Measurements from ENCODE around the gene POU4F3. TPM values are rescaled to one million over a fixed set of nuclear protein-coding genes. Genes with fewer than 3 reads are reported as not detected.
A peak's percentile ranks its signal among the peaks of the same experiment; 100 is the strongest.

POU4F3 gene
- total RNA-seq, 1 donor from 2014 or later: 0.05 TPM

DNA sequence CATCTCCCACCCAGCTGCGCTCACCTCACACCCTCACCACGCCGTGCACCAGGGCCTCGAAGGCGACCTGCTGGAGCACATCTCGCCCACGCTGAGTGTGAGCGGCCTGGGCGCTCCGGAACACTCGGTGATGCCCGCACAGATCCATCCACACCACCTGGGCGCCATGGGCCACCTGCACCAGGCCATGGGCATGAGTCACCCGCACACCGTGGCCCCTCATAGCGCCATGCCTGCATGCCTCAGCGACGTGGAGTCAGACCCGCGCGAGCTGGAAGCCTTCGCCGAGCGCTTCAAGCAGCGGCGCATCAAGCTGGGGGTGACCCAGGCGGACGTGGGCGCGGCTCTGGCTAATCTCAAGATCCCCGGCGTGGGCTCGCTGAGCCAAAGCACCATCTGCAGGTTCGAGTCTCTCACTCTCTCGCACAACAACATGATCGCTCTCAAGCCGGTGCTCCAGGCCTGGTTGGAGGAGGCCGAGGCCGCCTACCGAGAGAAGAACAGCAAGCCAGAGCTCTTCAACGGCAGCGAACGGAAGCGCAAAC lies 1.1 kb downstream of the POU4F3 start:
- DNase-seq (ENCODE audit: low read depth): no peak

- peak; percentile 32 for DNase-seq (ENCODE audit: low read depth)
Measured at GRCh38 chr5:146340260-146341081, 1.8 kb downstream of the POU4F3 start.

GRCh38 chr5:146341854-146342253 lies 3.2 kb downstream of the POU4F3 start:
- no peak for DNase-seq (ENCODE audit: low read depth)

- DNase-seq (ENCODE audit: low read depth): no peak
Measured at GRCh38 chr5:146342519-146342881, 3.9 kb downstream of the POU4F3 start.

- no peak for DNase-seq (ENCODE audit: low read depth)
Measured at GRCh38 chr5:146342882-146343865, 4.5 kb downstream of the POU4F3 start.

- no peak for DNase-seq (ENCODE audit: low read depth)
Measured at GRCh38 chr5:146344155-146345118, 5.8 kb downstream of the POU4F3 start.

- no peak for DNase-seq (ENCODE audit: low read depth)
Measured at GRCh38 chr5:146345240-146345577, 6.6 kb downstream of the POU4F3 start.

DNA sequence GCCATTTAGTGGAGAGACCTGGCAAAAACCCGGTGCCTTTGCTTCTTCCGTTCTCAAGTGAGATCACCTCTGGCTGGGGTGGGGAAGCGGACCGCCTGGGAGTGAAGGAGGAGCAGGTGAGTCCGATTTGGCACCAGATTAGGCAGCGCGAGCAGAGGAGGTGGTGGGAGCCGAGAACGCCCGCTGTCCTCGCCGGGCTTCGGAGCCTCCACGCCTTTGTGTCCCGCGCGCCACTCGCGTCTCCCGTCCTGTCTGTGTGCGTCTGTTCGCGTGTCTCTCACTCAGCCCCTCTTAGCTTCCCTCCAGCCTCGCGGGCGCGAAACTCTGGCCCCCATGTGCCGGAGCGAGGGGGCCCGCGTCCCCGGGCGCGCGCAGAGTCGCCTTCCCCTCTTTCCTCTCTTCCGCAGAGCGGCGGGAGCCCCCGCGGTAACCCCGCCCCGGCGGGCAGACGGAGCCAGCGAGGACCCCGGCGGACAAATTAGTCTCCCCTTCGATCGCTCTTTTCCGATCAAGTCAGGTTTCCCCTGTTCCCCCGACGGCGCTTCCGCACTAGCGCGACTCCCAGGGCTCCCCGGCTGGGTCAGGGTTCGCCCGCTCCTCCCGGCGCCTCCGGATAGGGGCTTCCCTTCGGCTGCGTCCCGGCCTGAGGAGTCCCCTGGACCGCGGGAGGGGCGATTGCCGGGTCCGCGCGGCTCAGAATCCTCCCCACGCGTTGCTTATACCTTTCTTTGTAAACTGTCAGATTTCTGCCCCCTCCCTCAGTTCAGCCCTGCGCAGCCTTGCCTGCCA lies 7.1 kb downstream of the POU4F3 start:
- no peak for DNase-seq (ENCODE audit: low read depth)

- no peak for DNase-seq (ENCODE audit: low read depth)
Measured at GRCh38 chr5:146357126-146357525, 18.5 kb downstream of the POU4F3 start.

DNA sequence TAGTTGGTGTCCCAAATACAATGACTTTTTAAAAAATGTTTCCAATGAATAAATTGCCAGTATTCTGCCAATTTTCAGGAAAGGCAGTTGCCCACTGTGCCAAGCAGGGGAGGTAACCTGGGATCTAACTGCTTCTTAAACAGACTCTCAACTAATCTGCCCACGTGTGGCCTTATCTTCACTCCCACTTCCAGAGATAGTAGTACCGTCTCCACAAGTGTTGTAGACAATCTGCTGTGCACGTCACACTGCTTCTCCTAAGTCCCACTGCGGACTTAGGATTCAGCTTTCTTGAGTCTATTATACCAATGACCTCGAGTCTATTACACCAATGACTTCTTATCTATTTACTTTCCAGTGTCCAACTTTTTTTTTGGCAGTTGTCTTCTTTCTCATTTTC lies 21.2 kb downstream of the POU4F3 start:
- no peak for DNase-seq (ENCODE audit: low read depth)

DNA sequence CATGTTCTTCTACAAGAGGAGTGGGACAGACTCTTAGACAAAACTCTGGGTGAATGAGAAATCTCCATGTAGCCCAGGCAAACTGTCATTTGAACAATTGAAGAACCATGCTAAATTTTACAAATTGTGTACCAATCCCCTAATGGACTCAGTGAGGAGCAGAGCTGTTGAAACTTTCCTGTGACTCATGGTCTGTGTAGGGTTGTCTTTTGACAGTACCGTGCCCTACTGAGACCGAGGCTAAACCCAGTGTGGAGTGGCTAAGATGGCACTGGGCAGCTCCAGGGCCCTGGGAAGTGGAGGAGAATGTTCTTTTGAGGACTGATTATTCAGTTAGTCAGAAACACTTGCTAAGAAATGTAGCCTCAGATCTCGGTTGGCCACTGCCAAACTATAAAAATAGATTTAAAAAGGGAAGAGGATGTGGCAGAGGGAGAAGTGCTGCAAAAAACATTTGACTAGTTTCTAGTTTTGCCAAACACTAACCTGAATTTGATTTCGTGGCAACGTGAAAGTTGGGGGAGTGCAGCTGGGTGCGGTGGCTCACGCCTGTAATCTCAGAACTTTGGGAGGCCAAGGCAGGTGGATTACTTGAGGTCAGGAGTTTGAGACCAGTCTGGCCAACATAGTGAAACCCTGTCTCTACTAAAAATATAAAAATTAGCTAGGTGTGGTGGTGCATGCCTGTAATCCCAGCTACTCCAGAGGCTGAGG lies 24.7 kb downstream of the POU4F3 start:
- DNase-seq (ENCODE audit: low read depth): no peak

GRCh38 chr5:146365618-146366017 lies 27.0 kb downstream of the POU4F3 start:
- DNase-seq (ENCODE audit: low read depth): no peak

- DNase-seq (ENCODE audit: low read depth): no peak
Measured at GRCh38 chr5:146366904-146367303, 28.3 kb downstream of the POU4F3 start.

DNA sequence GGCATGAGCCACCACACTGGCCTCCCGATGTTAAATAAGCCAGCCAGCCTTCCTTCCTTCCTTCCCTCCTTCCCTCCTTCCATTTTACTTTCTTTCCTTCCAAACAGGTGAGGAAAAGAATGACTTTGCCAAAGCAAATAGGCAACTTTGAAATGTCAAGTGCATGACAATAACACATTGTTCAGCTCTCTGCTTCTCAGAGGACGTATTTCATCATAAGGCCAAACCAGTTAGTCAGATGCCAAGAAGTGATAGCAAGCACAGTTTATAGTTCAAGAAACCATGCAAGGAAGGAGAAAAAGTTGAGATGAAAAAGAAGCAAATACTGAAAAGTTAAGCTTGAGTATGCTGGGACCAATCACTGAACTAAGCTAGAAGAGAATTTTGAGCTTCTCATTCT lies 29.5 kb downstream of the POU4F3 start:
- DNase-seq (ENCODE audit: low read depth): peak; percentile 18

GRCh38 chr5:146369691-146370090 lies 31.1 kb downstream of the POU4F3 start:
- peak; percentile 55 for DNase-seq (ENCODE audit: low read depth)

- DNase-seq (ENCODE audit: low read depth): no peak
Measured at GRCh38 chr5:146376821-146377220, 38.2 kb downstream of the POU4F3 start.

DNA sequence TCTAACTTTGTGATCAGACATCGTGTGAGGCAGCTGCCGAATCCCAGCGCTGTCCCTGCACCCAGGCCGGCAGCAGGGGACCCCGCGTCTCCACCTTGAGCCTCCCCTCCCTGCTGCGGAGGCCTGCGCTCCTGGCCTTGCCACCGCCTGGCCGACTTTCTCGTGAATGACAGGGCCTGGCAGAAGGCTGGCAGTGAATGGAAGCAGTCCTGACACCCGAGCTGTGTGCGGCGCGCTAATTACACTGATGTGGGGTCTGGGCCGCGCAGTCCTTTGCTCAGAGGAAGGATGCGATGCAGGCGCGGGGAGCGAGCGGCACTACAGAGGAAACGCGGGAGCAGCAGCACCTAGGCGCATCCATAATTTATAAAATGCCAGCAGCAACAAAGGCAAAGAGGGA lies 40.3 kb downstream of the POU4F3 start:
- DNase-seq (ENCODE audit: low read depth): no peak

DNA sequence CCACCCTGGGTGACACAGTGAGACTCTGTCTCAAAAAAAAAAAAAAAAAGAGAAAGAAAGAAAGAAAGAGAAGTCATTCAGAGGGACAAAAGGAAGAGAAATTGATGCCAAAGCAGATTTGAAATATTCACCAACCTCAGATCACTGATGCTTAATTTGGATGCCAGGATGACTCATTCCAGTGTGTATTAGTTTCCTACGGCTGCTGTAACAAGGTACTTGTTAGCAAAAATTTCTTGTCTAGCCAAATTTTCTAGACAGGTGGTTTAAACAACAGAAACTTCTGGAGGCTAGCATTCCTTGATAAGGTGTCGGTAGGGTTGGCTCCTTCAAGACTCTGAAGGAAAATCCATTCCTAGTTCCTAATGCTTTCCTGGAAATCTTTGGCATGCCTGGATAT lies 42.1 kb downstream of the POU4F3 start:
- DNase-seq (ENCODE audit: low read depth): no peak

- DNase-seq (ENCODE audit: low read depth): peak; percentile 4
Measured at GRCh38 chr5:146388386-146388785, 49.7 kb downstream of the POU4F3 start.

DNA sequence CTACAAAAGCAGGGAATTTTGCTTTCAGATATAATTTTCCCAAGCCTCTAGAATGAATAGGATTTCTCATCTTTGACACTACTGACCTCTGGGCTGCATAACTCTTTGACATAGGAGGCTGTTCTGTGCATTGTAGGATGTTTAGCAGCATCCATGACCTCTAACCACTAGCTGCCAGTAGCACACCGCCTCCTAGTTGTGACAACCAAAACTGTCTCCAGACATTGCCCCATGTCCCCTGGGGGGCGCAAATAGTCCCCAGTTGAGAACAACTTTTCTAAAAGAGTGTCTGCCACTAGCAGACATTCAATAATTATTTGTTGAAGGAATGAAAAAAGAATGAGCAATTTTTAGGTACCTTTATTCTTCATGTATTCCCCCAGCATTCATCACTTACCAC lies 51.8 kb downstream of the POU4F3 start:
- DNase-seq (ENCODE audit: low read depth): no peak

Data from renal cortical epithelial cell (primary cell).